IPS-11a (cell line): ENCODE results near the gene COL20A1.

ENCODE experiments used
- H3K4me3 ChIP-seq: one replicate; pipeline ENCODE4 v1.5.1; 2013; ENCODE audit warnings: low read depth, low read length, control low read depth

The COL20A1 gene

DNA sequence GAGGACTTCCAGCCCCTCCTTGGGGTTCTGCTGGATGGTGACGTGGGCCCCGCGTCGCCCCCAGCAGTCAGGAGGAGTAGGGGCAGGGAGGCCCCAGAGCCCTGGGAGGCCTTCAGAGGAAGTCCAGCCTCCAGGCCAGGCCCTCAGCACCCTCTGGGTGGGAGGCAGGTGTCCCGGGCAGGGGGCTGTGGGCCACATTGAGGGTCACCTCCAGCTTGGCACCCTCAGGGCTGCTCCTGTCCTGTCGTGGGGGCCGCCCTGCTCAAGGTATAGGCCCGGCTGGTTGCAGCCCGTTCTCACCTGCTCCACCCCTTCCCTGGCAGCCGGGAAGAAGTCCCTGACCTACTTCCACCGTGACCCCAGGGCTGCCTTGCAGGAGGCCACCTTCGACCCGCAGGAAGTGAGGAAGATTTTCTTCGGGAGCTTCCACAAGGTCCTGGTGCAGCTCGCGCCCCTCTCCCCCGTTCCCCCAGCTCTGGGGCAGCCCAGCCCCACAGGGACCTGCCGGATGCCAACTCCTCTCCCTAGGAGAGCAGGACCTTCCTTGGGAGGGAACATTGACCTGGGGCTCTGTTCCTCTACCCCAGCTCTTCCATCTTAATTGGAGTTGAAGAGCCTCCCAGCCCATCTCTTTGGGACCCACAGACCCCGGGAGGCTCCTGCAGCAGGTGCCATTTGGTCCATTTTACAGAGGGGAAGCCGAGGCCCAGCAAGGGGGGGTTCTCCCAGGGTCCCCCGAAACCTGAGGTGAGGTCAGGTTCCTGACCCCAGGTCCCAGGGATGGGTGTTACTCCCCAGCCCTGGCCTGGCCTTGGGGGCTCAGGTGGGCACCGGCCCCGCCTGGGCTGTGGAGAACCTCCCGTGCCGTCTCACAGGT, 26.4 kb downstream of the COL20A1 start:
- no peak overlapping the region for H3K4me3 ChIP-seq

DNA sequence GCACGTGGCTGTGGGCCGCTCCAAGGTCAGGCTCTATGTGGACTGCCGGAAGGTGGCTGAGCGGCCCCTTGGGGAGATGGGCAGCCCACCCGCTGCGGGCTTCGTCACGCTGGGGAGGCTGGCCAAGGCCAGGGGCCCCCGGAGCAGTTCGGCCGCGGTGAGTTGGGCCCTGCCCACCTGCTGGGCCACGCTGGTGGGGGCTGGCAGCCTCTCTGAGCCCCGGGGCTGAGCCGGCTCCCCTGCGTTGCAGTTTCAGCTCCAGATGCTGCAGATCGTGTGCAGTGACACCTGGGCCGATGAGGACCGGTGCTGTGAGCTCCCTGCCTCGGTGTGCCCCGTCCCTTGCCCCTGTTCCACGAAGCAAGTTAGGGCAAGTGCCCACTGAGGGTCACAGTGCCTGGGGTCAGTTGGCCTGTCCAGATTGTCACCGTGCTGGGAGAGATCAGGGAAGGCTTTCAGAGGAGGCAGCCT, 27.1 kb downstream of the COL20A1 start:
- H3K4me3 ChIP-seq: no peak overlapping the region

DNA sequence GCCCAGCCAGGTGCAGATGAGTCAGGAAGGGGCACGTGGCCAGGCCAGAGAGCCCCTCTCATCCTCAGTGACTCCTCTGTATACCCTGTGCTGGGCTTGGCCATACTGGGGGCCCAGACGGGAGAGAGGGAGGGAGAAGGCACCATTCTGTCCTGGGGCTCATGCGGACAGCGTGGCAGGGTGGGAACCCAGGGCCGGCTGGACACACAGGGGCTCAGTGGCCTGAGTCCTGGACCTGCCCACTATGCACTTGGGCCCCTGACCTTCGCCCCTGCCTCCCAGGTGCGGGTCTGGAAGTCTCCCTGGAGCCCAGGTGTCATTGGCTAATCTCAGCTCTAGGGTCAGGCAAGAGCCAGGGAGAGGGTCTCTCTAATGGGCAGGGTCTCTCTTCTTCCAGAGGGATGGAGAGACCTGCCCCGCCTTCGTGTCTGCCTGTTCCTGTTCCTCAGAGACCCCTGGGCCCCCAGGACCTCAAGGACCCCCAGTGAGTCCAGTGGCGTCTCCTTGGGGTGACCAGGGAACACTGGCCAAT, 27.7 kb downstream of the COL20A1 start:
- no peak overlapping the region for H3K4me3 ChIP-seq

DNA sequence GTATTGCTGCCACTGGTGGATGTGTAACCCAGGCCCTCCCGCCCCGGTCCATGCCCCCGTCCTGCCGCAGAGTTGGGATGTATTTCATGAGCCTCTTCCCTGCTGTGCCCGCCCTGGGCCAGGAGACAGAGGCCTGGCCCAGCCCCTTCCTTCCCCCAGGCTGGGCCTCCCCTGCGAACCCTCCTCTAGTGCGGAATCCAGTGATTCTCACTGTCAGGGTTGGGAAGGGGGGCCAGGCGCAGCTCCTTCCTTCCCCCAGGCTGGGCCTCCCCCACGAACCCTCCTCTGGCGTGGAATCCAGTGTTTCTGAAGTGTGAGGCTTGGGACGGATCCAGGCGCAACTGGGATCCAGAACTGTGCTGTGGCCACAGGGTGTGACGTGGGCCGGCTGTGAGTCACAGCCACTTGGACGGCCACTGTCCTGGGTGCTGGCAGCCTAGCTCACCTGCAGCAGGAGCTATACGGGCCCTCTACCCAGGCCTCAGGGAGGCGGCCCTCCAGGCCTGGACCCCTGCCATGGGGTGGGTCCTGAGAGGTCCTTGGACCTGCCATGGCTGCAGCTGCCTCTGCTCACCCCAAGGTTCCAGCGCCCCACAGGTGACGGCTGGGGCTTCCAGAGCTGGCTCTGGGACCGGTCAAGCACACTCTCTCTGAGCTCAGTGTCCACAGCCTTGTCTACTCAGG, 28.3 kb downstream of the COL20A1 start:
- no peak overlapping the region for H3K4me3 ChIP-seq

DNA sequence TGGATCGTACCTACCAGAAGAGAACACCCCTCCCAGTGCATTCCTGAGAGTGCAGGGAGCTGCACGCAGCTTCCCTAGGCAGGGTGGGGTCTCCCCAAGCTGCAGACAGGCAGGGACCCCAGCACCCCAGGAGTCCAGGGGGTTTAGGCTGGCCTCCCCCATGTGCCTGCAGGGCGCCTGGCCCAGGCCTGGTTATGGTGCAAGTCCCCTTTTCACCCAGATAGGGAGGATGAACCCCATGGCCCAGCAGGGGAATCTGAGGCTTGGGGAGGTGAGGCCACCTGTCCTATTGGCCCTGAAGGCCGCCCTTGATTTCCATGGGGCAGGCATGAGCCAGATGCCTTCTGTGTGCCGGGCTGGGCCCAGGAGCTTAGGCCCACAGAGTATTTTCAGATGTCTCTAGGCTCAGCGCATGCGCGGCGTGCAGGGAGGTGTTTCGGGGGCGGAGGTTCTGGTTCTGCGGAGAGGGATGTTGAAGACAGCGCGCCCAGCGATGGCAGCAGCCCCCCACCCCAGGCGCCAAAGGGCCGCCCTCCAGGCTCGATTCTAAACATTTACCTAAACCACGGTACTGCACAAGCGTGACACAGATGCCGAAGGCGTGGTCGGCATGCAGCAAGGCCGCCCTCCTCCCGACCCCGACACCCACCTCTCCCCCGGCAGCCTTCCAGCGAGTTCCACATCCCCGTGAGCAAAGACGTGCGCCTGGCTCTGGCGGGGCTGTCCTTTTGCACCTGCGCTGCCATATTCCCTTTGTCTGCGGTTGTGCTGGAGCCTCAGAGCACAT, 29.4 kb downstream of the COL20A1 start:
- H3K4me3 ChIP-seq: no peak overlapping the region

DNA sequence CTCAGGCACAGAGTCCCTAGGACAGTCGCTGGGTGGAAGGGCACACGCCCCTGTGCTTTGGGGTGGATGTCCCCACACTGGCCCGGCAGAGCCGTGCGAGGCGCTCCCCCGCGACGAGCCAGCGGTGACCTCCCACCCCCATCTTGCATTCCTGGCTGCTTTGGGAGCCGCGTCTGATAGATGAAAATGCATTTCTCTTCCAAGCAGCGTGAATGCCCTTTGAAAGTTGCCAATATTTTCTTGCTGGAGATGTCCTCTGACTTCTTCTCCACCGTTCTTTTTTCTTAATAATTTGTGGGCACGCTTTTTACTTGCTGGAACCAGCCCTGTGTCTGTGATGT, 29.9 kb downstream of the COL20A1 start:
- H3K4me3 ChIP-seq: no peak overlapping the region

DNA sequence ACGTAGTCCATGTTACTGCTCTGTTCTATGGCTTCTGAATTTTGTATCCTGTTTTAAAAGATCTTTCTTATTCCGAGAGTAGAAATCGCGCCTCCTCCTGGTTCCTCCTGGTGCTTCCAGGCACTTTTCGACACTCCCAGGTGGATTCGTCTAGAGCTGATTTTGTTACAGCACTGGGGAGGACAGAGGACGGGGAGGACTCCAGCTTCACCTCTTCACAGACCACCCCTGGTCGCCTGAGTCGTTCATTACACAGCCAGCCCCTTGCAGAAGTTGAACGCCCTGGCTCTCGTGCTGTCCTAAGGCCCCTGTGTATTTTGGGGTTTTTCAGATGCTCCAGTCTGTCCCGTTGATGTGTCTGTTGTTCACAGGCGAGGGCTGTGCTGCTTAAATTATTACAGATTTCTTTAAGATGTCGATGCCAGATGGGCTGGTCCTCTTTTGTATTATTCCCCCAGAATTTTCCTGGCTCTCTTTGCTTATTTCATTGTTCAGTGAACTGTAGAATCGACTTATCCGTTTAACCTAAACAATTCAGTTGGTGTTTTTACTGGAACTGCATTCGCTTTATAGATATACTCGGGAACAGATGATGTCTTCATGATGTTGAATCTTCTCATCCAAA, 30.5 kb downstream of the COL20A1 start:
- H3K4me3 ChIP-seq: no peak overlapping the region

DNA sequence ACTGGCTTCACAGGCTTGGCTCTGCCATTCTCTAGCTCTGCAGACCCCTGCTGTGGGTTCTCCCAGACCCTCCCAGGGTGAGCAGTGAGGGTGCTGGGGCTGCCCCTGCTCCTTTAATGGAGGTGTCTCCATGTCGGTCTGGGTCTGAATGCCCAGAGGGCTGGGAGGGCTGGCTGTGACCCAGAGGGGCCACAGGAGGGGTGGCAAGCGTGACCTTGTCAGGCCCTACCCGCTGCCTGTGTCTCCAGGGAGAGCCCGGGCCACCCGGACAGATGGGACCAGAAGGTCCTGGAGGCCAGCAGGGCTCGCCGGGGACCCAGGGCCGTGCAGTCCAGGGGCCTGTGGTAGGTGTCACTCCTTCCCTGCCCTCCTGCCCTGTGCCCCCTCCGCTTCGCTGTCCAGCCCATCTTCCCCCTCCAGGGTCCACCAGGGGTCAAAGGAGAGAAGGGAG, 32.1 kb downstream of the COL20A1 start:
- no peak overlapping the region for H3K4me3 ChIP-seq

DNA sequence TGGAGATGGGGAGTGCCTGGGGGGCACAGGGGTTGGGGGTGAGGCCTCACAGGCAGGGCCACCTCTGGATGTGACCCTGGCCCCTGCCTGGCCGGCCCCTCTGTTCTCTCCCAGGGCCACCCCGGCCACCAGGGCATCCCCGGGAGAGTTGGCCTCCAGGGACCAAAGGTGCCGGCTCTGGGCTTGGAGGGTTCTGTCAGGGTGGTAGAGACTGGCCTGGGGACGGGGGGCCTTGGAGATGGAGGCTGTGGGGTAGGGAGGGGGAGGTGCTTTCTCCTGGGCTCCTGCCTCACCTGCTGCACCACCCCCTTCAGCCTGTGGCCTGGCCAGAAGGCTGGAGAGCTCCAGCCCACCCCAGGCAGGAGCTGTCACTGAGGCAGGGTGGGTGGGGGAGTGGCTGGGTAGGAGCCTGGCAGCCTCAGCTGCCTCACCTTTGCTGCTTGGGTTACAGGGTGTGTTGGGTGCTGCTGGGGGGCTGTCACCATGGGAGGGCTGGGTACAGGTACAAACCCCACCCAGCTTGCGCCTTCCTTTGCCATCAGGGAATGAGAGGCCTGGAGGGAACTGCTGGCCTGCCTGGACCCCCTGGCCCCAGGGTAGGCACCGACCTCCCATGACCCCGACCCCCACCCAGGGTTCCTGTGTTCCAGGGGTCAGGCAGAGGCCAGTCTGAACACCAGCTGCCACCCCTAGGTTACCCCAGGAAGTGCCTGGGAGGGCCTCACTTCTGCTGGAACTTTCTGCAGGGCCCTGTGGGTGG, 32.7 kb downstream of the COL20A1 start:
- no peak overlapping the region for H3K4me3 ChIP-seq

DNA sequence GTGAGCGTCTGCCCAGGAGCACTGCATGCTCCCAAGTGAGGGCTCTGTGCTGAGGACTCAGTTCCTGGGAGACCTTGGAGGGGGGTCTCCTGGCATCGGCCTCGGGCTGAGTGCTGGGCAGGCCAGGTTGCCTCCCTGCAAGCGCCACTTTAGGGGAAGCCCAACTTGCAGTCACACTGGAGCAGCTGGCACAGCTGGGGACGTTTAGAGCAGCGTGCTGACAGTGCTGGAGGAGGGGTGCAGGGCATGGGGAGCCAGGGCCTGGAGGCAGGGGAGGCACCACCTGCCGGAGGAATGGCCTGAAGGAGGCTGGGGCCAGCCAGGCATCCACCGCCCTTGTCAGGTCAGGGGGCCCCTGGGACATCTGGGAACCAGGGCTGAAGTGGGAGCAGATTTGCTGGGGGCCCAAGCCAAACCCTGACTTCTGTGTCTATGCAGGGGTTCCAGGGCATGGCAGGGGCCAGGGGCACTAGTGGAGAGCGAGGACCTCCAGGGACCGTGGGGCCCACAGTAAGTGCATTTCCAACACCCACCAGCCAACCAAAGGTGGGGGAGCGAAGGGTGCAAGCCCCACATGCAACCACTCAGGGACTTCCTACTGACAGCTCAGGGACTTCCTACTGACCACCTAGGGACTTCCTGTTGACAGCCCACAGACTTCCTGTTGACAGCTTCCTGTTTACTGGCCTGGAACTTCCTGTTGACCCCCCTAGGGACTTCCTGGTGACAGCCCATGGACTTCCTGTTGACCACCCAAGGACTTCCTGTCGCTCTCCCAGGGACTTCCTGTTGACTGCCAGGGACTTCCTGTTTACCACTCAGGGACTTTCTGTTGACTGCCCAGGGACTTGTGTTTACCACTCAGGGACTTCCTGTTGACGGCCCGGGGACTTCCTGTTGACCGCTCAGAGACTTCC, 33.6 kb downstream of the COL20A1 start:
- no peak overlapping the region for H3K4me3 ChIP-seq

DNA sequence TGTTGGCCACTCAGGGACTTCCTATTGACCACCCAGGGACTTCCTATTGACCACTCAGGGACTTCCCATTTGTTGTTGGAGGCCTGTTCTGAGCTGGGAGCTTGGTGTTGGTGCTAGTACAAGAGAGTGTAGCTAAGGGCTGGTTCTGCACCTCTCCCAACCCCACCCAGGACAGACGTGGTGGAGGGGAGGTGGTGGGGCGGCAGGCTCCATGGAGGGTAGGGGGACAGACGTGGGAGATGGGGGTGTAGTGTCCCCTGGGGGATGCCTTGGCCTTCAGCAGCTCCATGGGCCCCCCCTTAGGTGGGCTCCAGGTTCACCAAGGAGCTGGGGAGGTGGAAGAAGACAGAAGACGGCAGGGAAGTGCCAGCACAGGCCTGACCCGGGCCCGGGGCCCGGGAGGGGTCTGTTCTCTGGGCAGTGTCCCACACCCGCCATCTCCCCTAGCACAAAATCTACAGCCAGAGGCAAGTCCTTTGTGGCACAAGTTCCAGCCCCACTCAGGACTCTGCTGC, 34.3 kb downstream of the COL20A1 start:
- H3K4me3 ChIP-seq: no peak overlapping the region

DNA sequence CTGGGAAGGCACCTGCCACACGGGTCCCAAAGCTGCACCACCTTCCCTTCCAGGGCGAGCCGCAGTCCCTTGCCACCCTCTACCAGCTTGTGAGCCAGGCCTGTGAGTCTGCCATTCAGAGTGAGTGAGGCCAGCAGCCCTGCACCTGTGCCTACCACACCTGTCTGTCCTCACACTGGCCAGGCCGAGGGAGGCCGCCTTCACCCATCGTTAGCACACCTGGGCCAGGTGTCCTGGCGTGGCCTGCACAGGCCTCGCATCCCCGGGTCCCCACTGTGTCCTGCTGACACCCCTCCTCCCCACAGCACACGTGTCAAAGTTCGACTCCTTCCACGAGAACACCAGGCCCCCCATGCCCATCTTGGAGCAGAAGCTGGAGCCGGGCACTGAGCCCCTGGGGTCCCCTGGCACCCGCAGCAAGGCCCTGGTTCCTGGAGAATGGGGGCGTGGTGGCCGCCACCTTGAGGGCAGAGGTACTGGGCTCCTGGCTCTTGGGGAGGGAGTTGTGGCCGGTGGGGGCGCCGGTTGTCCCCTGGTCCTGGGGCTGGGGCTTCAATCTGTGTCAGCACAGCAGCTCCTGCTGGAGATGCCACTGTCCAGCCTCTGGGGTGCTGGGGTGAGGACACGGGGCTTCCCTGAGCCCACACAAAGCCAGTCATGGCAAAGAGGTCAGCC, 35.2 kb downstream of the COL20A1 start:
- H3K4me3 ChIP-seq: no peak overlapping the region

DNA sequence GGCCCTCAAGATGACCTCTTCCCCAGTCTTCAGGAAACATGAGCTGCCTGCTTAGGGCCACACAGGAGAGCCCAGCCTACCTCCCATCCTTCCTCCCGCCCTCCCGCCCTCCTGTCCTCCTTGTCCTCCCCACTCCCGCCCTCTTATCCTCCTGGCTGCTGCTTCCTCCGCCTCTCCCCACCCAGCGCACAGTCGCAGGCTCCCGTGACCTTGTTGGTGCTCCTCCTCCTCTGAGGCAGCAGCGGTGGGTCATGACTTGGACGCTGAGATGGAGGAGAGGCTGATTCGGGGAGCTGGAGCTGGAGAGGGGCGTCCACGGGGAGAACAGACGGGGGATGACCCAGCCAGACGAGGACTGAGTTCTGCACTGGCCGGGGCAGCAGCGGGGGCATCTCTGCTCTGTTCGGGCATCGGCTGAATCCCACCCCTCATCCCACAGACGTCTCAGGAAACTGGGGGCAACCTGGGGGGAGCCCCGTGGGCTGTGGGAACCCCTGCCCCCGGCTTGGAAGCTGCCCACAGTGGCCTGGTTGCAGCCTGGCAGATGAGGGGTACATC, 35.8 kb downstream of the COL20A1 start:
- H3K4me3 ChIP-seq: no peak overlapping the region

DNA sequence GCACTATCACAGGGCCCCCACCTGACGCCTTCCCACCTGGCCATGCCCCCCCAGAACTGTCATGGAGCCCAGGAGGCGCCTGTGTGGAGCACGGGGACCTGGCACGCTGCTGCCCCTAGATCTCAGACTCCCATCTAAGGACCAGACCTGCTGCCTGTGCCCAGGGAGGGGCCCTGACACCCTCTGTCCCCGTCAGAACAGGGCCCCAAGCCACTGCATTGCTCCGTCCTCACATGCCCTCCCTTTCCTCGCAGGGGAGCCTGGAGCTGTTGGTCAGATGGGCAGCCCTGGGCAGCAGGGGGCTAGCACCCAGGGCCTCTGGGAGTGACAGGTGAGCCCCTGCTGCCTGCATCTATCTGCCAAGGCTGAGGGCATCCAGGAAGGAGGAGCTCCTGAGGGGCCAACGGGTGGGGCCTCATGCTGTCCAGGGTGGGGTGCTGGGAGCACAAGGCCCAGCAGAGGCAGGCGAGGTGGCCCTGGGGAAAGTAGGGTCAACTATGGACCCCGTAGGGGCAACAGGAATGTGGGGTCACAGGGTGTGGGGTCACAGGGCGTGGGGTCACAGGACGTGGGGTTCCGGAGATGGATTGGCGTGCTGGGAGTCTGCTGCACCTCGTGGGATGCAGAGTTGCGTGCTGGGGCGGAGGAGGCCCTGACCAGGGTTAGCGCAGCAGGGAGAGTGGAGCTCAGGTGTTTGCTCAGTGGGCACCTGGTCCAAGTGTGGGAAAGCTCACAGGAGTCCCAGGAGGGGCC, 36.5 kb downstream of the COL20A1 start:
- no peak overlapping the region for H3K4me3 ChIP-seq

DNA sequence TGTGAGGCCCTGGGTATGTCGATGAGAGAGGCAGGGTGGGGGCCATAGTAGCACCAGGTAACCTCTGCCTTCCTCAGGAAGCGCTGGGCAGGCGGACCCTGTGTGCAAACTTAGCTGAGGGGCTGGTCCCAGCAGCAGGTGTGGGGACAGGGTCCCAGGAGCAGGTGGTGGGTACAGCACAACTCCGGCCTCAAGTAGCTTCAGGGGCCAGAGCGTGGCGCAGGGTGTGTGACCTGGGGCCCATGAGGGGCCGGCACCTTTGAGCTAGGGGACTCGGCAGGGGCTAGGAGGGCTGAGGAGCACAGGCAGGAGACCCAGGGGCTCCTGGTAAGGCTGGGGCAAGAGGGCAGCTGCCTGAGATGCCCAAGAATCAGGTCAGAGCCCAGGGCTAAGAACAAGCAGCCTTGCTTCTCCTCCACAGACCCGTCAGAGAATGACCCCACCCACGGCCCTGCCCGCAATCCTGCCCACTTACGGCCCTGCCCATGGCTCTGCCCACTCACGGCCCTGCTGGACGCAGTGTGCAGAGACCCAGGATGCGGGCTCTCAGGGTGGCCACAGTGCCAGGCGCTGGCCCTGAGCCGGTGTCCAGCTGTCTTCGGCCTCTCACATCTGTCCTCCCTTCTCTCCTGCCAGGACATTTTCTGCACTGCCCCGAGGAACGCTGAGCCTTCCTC, 37.2 kb downstream of the COL20A1 start:
- no peak overlapping the region for H3K4me3 ChIP-seq

DNA sequence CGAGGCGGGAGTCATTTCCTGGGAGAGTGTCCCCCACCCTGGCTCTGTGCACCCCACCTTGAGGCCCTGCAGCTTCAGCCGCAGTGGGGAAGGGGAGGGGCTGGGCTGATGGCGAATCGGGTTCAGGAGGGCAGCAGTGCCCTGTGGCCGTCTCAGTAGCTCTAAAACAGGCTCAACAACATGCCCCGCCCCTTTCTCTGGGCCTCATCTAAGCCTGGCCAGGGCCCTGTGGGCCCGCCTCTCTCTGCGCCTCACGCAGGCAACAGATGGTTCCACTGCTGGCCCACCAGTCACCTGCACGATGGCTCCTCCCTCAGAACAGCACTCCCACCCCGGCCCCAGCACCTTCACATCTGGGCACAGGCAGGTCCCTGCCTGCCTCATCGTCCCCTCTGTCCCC, 38.0 kb downstream of the COL20A1 start:
- no peak overlapping the region for H3K4me3 ChIP-seq
